Activated CD8-positive, alpha-beta memory T cell treated with anti-CD3 and anti-CD28 coated beads, Interleukin-2, amount 50 U/mL, for 1 hour (primary cell): ENCODE results near the gene POSTN.

Experiments
- DNase-seq: peaks from one replicate; pipeline ENCODE4 v3.0.0-alpha.2; 2020; ENCODE audit errors: extremely low read depth

The POSTN gene

DNA sequence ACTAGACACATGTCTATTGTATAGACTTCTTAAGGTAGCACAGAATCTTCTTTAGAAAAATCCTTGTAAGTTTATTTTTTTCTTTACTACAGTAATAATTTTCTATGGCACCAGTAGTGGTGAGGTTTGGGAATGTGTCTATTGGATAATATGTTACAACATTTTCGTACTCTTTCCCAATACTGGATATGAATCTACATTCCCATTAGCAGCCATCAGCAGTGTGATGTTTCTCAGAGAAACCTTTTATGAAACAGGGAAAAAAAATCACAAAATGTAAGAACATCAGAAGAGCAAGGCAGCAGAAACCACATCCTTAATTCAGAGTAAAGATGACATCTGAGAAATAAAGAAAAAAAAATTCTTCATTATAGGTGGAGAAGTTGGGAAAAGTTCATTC, 83.3 kb downstream of the POSTN start:
- DNase-seq: no peak
